Uterus (tissue), 4 donors: ENCODE measurements around the gene GJC2. TPM values are rescaled to one million over a fixed set of nuclear protein-coding genes. Genes with fewer than 3 reads are reported as not detected.

ENCODE experiments used
- DNase-seq, 2 donors: peaks; one replicate each; pipeline ENCODE4 v3.0.0-alpha.2; 2019 to 2020
- H3K27ac ChIP-seq, 2 donors: fragments of 200-600 bp; sonication (generic); 1 replicate in 1 of 2; 2 replicates in 1 of 2; pipeline ENCODE4 v1.5.1; 2016 to 2018
- H3K27me3 ChIP-seq, 2 donors: fragments of 200-600 bp; sonication (generic); one replicate each; pipeline ENCODE4 v1.5.1; 2018 to 2019; ENCODE audit warnings: control low read depth in 1 of 2
- H3K36me3 ChIP-seq, 2 donors: fragments of 200-600 bp; sonication (generic); one replicate each; pipeline ENCODE4 v1.5.1; 2019; ENCODE audit warnings: control low read depth in 1 of 2
- H3K4me1 ChIP-seq, 2 donors: fragments of 200-600 bp; sonication (generic); one replicate each; pipeline ENCODE4 v1.5.1; 2018 to 2019; ENCODE audit warnings: control low read depth in 1 of 2
- H3K4me3 ChIP-seq, 2 donors: fragments of 200-600 bp; sonication (generic); 1 replicate in 1 of 2; 2 replicates in 1 of 2; pipeline ENCODE4 v1.5.1; 2018 to 2019; ENCODE audit warnings: mild to moderate bottlenecking in 1 of 2
- H3K9me3 ChIP-seq, 2 donors: fragments of 200-600 bp; sonication (generic); one replicate each; pipeline ENCODE4 v1.5.1; 2019; ENCODE audit warnings: control low read depth in 1 of 2
- CTCF ChIP-seq, 4 experiments: fragments of 200-600 bp in 2 of 4; fragments of 450-650 bp in 2 of 4; sonication (generic) in 2 of 4; IDR thresholded peaks; one replicate each; pipeline ENCODE4 v1.5.1; 2016 to 2019; ENCODE audit warnings: antibody characterized with exemption in 4 of 4, mild to moderate bottlenecking in 2 of 4, moderate library complexity in 1 of 4
- POLR2A ChIP-seq, 2 donors: fragments of 450-650 bp; IDR thresholded peaks; one replicate each; pipeline ENCODE4 v1.6.1; 2016; ENCODE audit warnings: antibody characterized with exemption in 2 of 2, mild to moderate bottlenecking in 1 of 2, moderate library complexity in 1 of 2
- intact Hi-C: fragments of 100-400 bp; cut with DNase I; formaldehyde crosslinking; loops from one replicate; pipeline ENCODE4 v1.15.1; 2023; ENCODE audit warnings: low total_unique reads
- total RNA-seq, 4 donors: library from RNA; depleted of rRNA in 3 of 4; stranded (reverse); fragments of >200 nt in 3 of 4; gene quantifications; one replicate each; pipeline versions ENCODE4 v1.1.0 to v1.2.4, GENCODE V29; 2014 to 2023
- donor health status: DM: yes; HTN: yes; CAD: no.

The GJC2 gene
- total RNA-seq, 4 donors from 2014 or later, result 2.6 to 25.8 (median 10.7) TPM

GRCh38 chr1:228190778-228191177, 41.0 kb downstream of the GJC2 start:
- no peak for DNase-seq
- Histone ChIP-seq H3K27ac (no peak overlapping the region), H3K4me3 (no peak overlapping the region), H3K27me3 (no peaks in the 10 kb centered on the region), H3K4me1 (no peaks in the 10 kb centered on the region), H3K36me3 (no peaks in the 10 kb centered on the region), H3K9me3 (no peaks in the 10 kb centered on the region)
- intact Hi-C loops, result no loop called here
- TF ChIP-seq CTCF (IDR thresholded peaks at IDR 0.05), result no peak
- no peak for TF ChIP-seq POLR2A (IDR thresholded peaks at IDR 0.05)

GRCh38 chr1:228194436-228194835, 44.7 kb downstream of the GJC2 start:
- Histone ChIP-seq H3K36me3 (no peaks in the 10 kb centered on the region), H3K27me3 (no peaks in the 10 kb centered on the region), H3K4me3 (no peak overlapping the region), H3K9me3 (peaks cover 0 to 8% of the 10 kb centered on the region in 2 donors), H3K4me1 (no peaks in the 10 kb centered on the region), H3K27ac (no peak overlapping the region)
- TF ChIP-seq POLR2A (IDR thresholded peaks at IDR 0.05) (no peak), CTCF (IDR thresholded peaks at IDR 0.05) (no peak)
- intact Hi-C loops, result no loop called here
- DNase-seq, result no peak

GRCh38 chr1:228194921-228195812, 45.4 kb downstream of the GJC2 start:
- H3K27ac ChIP-seq, result no peak overlapping the region
- H3K9me3 ChIP-seq, result peaks cover 0 to 11% of the 10 kb centered on the region in 2 donors
- H3K4me1 ChIP-seq, result no peaks in the 10 kb centered on the region
- intact Hi-C loops, result no loop called here
- no peak for DNase-seq
- H3K36me3 ChIP-seq, result no peaks in the 10 kb centered on the region
- no peak overlapping the region for H3K4me3 ChIP-seq
- H3K27me3 ChIP-seq, result no peaks in the 10 kb centered on the region
- no peak for TF ChIP-seq POLR2A (IDR thresholded peaks at IDR 0.05)
- TF ChIP-seq CTCF (IDR thresholded peaks at IDR 0.05), result no peak

- intact Hi-C loops, result no loop called here
- no peak for TF ChIP-seq POLR2A (IDR thresholded peaks at IDR 0.05)
- no peak for TF ChIP-seq CTCF (IDR thresholded peaks at IDR 0.05)
- no peaks in the 10 kb centered on the region for H3K36me3 ChIP-seq
These were observed 47.9 kb downstream of the GJC2 start for GRCh38 chr1:228197555-228198147.

GRCh38 chr1:228198977-228199590, 49.4 kb downstream of the GJC2 start:
- no peak for DNase-seq
- intact Hi-C loops, result no loop called here
- peaks cover 0 to 11% of the 10 kb centered on the region in 2 donors for H3K9me3 ChIP-seq
- H3K4me3 ChIP-seq, result no peak overlapping the region
- H3K4me1 ChIP-seq, result no peaks in the 10 kb centered on the region
- TF ChIP-seq POLR2A (IDR thresholded peaks at IDR 0.05) (no peak), CTCF (IDR thresholded peaks at IDR 0.05) (no peak)
- no peaks in the 10 kb centered on the region for H3K27me3 ChIP-seq
- no peaks in the 10 kb centered on the region for H3K36me3 ChIP-seq
- no peak overlapping the region for H3K27ac ChIP-seq

More at GRCh38 chr1:228197555-228198147, 47.9 kb downstream of the GJC2 start:
- Histone ChIP-seq H3K9me3 (peaks cover 0 to 11% of the 10 kb centered on the region in 2 donors), H3K4me3 (no peak overlapping the region), H3K27me3 (no peaks in the 10 kb centered on the region), H3K27ac (no peak overlapping the region), H3K4me1 (no peaks in the 10 kb centered on the region)
- no peak for DNase-seq
